Brain microvascular endothelial cell (primary cell): ENCODE data around the gene ABHD11.
A peak's percentile ranks its signal among the peaks of the same experiment; 100 is the strongest.

Source experiments
- DNase-seq: peaks from one replicate; pipeline ENCODE4 v3.0.0-alpha.2; 2020
- H3K27ac ChIP-seq: fragments of 250-450 bp; sonication (Bioruptor Pico); 2 replicates; pipeline ENCODE4 v1.5.1; 2020; ENCODE audit warnings: mild to moderate bottlenecking, moderate library complexity
- H3K27me3 ChIP-seq: fragments of 250-450 bp; sonication (Bioruptor Pico); replicated peaks from 2 replicates; pipeline ENCODE4 v1.5.1; 2020; ENCODE audit warnings: mild to moderate bottlenecking
- H3K36me3 ChIP-seq: fragments of 250-450 bp; sonication (Bioruptor Pico); replicated peaks from 2 replicates; pipeline ENCODE4 v1.5.1; 2020; ENCODE audit warnings: mild to moderate bottlenecking
- H3K4me3 ChIP-seq: 2 replicates; pipeline ENCODE4 v1.5.1; 2011; ENCODE audit warnings: low read depth, mild to moderate bottlenecking, control low read depth, low read length, moderate library complexity
- CTCF ChIP-seq: IDR thresholded peaks from 2 replicates; pipeline ENCODE4 v1.5.1; 2011; ENCODE audit warnings: low read depth, mild to moderate bottlenecking, moderate library complexity, low read length, control low read depth, inconsistent platforms; ENCODE audit errors: missing control alignments
- in situ Hi-C: cut with HindIII; loops from 2 replicates; pipeline ENCODE4 v1.10.0; 2017; ENCODE audit warnings: low sequenced_read_pairs, low pct_ligation_motif_present

The ABHD11 gene

GRCh38 chr7:73718905-73719805, 19.4 kb downstream of the ABHD11 start, which contains the start of gene STX1A:
STX1A (minus strand) TSS chr7:73719669; CDS start chr7:73719631, 38 bp downstream.
- TF ChIP-seq CTCF = no peak
- H3K27ac ChIP-seq = peak within 1 kb of the TSS; percentile 98
- H3K36me3 ChIP-seq = peaks cover 23% of the 10 kb centered on the region
- H3K4me3 ChIP-seq = peak within 1 kb of the TSS; percentile 88
- in situ Hi-C loops = no loop called here
- peak; percentile 44 for DNase-seq
- no peaks in the 10 kb centered on the region for H3K27me3 ChIP-seq

GRCh38 chr7:73718438-73718881, 20.1 kb downstream of the ABHD11 start:
- Histone ChIP-seq H3K27me3 (no peaks in the 10 kb centered on the region), H3K4me3 (peak overlapping the region; percentile 88), H3K27ac (peak overlapping the region; percentile 98), H3K36me3 (peaks cover 30% of the 10 kb centered on the region)
- DNase-seq = peak; percentile 24
- TF ChIP-seq CTCF = no peak
- in situ Hi-C loops = no loop called here

- peak overlapping the region; percentile 88 for H3K4me3 ChIP-seq
Observed at GRCh38 chr7:73717991-73718405, 20.6 kb downstream of the ABHD11 start.

GRCh38 chr7:73717025-73717807, 21.4 kb downstream of the ABHD11 start:
- Histone ChIP-seq H3K27ac (peak overlapping the region; percentile 98), H3K4me3 (peak overlapping the region; percentile 88), H3K27me3 (no peaks in the 10 kb centered on the region), H3K36me3 (peaks cover 42% of the 10 kb centered on the region)
- TF ChIP-seq CTCF = no peak
- in situ Hi-C loops = no loop called here
- DNase-seq = peak; percentile 35

More at GRCh38 chr7:73717991-73718405, 20.6 kb downstream of the ABHD11 start:
- TF ChIP-seq CTCF = no peak
- peak; percentile 94 for DNase-seq
- Histone ChIP-seq H3K36me3 (peaks cover 34% of the 10 kb centered on the region), H3K27ac (peak overlapping the region; percentile 98), H3K27me3 (no peaks in the 10 kb centered on the region)
- in situ Hi-C loops = no loop called here

- peak; percentile 16 for DNase-seq
- Histone ChIP-seq H3K27me3 (no peaks in the 10 kb centered on the region), H3K27ac (peak overlapping the region; percentile 98), H3K4me3 (peak overlapping the region; percentile 88), H3K36me3 (peaks cover 49% of the 10 kb centered on the region)
- no peak for TF ChIP-seq CTCF
- in situ Hi-C loops = no loop called here
Observed at GRCh38 chr7:73716318-73716890, 22.2 kb downstream of the ABHD11 start.
